GM18867 (cell line): ENCODE measurements around the gene PANK3.
"Not testable (repeated sequence)": the region's sequence is repeated elsewhere in the genome, so short reads cannot be mapped to it uniquely, and the experiment has no call there.

ENCODE experiments used
- ATAC-seq: cut with Tn5 transposase; IDR thresholded peaks from one replicate; pipeline ENCODE4 v1.9.1; 2021; ENCODE audit warnings: mild to moderate bottlenecking, moderate library complexity; ENCODE audit not compliant: unreplicated experiment

PANK3 gene

GRCh38 chr5:168553377-168554130 is 25.6 kb downstream of the PANK3 start:
- no peak for ATAC-seq

GRCh38 chr5:168552146-168552545 is 27.0 kb downstream of the PANK3 start:
- no peak for ATAC-seq

- no peak for ATAC-seq
Measured at GRCh38 chr5:168550656-168551055, 28.5 kb downstream of the PANK3 start.

GRCh38 chr5:168549554-168549953 is 29.6 kb downstream of the PANK3 start:
- ATAC-seq = no peak

- no peak for ATAC-seq
Measured at GRCh38 chr5:168537176-168537575, 42.0 kb downstream of the PANK3 start.

GRCh38 chr5:168534351-168534750 is 44.8 kb downstream of the PANK3 start:
- ATAC-seq = not testable (repeated sequence)

GRCh38 chr5:168531987-168532864 is 46.9 kb downstream of the PANK3 start:
- no peak for ATAC-seq

GRCh38 chr5:168531191-168531590 is 48.0 kb downstream of the PANK3 start:
- no peak for ATAC-seq

GRCh38 chr5:168530621-168531150 is 48.5 kb downstream of the PANK3 start:
- no peak for ATAC-seq

- no peak for ATAC-seq
Measured at GRCh38 chr5:168529374-168530234, 49.6 kb downstream of the PANK3 start.

- ATAC-seq = no peak
Measured at GRCh38 chr5:168528521-168529373, 50.4 kb downstream of the PANK3 start, which contains the start of gene FBLL1. Gene FBLL1, plus strand, starts transcription at chr5:168529305. Its CDS starts 200 bp downstream, at chr5:168529505.

GRCh38 chr5:168527756-168528295 is 51.3 kb downstream of the PANK3 start:
- ATAC-seq = no peak

- no peak for ATAC-seq
Measured at GRCh38 chr5:168525856-168526255, 53.3 kb downstream of the PANK3 start.

GRCh38 chr5:168513861-168514428 is 65.2 kb downstream of the PANK3 start:
- ATAC-seq = no peak

GRCh38 chr5:168502563-168503237 is 76.5 kb downstream of the PANK3 start:
- no peak for ATAC-seq
